Fibroblast of the aortic adventitia (primary cell): ENCODE results near the gene ISL2. TPM values are rescaled to one million over a fixed set of nuclear protein-coding genes. Genes with fewer than 3 reads are reported as not detected.
A peak's percentile ranks its signal among the peaks of the same experiment; 100 is the strongest.

Experiments
- DNase-seq: peaks from one replicate; pipeline ENCODE4 v3.0.0-alpha.2; 2010; ENCODE audit warnings: low read depth
- H3K4me3 ChIP-seq: 2 replicates; pipeline ENCODE4 v1.5.1; 2011; ENCODE audit warnings: low read depth, mild to moderate bottlenecking, control low read depth, low read length, moderate library complexity
- total RNA-seq: library from RNA; depleted of rRNA; stranded (reverse); fragments of >200 nt; gene quantifications from 2 replicates; pipeline ENCODE4 v1.2.3, GENCODE V29; 2012; ENCODE audit warnings: low replicate concordance
- TF ChIP-seq, protein P1 (sequence below): IDR thresholded peaks from 2 replicates; pipeline ENCODE4 v1.5.1; 2011; ENCODE audit warnings: mild to moderate bottlenecking, low read length, control low read depth, inconsistent platforms; ENCODE audit not compliant: insufficient read depth

The ISL2 gene
- total RNA-seq, 1 donor: 0.45 TPM

DNA sequence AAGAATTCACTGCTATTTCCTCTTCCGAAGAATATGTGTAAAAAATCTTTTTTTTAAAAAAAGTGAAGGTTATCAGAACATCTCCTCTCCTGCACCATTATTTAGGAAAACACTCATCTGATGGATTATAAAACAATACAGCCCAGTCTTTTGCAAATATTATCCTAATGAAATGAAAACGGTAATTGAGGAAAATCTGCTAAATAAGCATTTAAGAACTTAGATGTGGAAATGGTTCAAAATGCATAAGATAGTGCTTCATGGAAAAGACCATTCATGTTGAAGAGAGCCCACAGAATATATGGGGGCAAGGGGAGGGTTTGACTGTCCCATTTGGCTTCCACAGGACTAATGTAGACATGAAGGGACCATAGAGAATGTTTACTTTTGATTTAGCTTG lies 47.8 kb downstream of the ISL2 start:
- TF ChIP-seq, protein P1, sequence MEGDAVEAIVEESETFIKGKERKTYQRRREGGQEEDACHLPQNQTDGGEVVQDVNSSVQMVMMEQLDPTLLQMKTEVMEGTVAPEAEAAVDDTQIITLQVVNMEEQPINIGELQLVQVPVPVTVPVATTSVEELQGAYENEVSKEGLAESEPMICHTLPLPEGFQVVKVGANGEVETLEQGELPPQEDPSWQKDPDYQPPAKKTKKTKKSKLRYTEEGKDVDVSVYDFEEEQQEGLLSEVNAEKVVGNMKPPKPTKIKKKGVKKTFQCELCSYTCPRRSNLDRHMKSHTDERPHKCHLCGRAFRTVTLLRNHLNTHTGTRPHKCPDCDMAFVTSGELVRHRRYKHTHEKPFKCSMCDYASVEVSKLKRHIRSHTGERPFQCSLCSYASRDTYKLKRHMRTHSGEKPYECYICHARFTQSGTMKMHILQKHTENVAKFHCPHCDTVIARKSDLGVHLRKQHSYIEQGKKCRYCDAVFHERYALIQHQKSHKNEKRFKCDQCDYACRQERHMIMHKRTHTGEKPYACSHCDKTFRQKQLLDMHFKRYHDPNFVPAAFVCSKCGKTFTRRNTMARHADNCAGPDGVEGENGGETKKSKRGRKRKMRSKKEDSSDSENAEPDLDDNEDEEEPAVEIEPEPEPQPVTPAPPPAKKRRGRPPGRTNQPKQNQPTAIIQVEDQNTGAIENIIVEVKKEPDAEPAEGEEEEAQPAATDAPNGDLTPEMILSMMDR: no peak
- DNase-seq: no peak
- no peak overlapping the region for H3K4me3 ChIP-seq

DNA sequence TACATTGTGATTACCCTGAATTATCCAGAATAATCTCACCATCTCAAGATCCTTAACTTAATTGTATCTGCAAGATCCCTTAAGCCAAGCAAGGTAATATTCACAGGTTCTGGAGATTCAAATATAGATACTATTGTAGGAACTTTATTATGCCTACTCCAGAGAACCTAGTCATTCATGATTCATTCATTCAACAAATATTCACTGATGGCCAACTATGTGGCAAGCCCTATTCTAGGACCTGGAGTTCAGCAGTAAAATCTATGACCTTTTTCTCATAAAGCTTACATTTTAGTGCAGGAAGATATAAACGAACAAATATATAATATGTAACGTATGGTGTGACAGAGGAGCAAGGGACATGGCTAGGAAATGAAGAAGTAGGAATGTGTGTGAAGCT lies 49.6 kb downstream of the ISL2 start:
- H3K4me3 ChIP-seq: no peak overlapping the region
- TF ChIP-seq, protein P1: no peak
- DNase-seq: no peak

DNA sequence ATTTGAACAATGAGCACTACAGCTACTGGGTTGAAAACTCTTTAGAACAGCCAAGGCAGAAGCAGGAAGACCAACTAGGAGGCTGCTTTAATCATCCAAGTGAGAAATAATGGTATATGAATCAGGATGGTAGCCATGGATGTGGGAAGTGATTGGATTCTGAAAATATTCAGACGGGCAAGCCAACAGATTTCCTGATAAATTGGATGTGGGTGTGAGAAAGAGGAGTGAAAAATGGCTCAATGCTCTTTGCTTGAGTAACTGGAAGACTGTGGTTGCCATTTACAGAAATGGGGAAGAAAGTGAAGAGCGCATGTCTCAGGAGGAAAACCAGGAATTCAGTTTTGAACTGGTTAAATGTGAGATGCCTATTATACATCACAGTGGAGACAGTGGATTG lies 50.4 kb downstream of the ISL2 start:
- TF ChIP-seq, protein P1: no peak
- no peak overlapping the region for H3K4me3 ChIP-seq
- DNase-seq: no peak

DNA sequence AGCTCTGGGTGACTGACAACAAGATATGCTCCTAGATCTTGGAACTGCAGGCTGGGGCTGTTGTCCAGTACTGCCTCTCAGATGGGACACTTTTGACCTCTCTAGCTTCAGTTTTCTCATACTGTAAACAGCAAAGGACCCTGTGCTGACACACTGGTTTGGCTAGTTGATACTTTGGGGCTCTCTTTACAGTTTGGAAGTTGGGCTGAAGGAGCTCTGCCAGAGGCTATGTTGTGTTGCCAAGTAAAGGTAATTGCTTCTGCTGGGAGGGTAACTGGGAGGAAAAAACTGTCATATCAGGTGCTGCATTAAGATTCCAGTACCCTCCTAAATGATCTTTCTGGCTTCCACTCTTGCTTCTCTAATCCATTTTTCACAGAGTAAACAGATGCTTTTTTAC lies 54.0 kb downstream of the ISL2 start:
- H3K4me3 ChIP-seq: no peak overlapping the region
- no peak for DNase-seq
- TF ChIP-seq, protein P1: no peak

DNA sequence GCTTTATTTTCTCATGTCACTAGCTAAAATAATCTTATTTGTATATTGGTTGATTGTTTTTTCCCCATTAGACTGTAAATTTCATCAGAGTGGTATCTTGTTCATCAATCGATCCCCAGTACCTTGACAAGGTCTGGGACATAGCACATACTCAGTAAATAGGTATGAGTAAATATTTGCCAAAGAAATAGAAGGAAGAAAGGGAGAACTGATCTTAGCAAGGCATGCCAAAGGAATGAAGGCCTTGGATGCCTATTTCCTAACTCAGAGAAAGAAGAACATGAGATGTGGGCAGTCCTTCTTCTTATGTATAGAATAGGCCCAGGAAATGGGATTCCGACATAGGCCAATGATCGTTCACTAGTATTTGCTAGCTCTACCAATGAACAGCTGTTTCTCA lies 54.7 kb downstream of the ISL2 start:
- TF ChIP-seq, protein P1: no peak
- no peak for DNase-seq
- no peak overlapping the region for H3K4me3 ChIP-seq

DNA sequence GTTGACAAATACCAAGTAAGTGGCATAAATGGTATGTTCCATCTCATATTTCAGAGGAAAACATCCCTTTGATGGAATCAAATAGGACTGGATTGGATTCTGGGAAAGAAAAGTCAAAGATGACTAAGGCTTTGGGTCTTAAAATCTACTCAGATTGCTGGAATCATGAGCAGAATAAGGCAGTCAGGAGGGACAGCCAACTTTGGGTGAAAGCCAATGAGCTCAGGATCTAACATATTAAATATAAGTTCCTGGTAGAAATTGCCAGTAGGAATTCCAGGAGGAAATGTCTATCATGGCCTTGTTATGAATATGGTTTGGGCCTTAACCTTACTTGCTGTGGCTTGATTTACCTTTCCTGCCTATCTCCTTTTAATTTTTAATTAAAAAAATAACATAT lies 55.3 kb downstream of the ISL2 start:
- TF ChIP-seq, protein P1: no peak
- H3K4me3 ChIP-seq: no peak overlapping the region
- peak; percentile 9 for DNase-seq

Other genes with a start within 250 kb of the ISL2 start
- 56.1 and 87.8 TPM in 2 replicates for gene ETFA, start 25.3 kb upstream of the ISL2 start, total RNA-seq